Tibial nerve (tissue), 4 donors: ENCODE measurements around the gene PPP4R4.

Source experiments
- CTCF ChIP-seq, 5 experiments: fragments of 200-600 bp in 3 of 5; fragments of 450-650 bp in 2 of 5; sonication (generic) in 3 of 5; IDR thresholded peaks; one replicate each; pipeline ENCODE4 v1.5.1; 2016 to 2019; ENCODE audit warnings: antibody characterized with exemption in 5 of 5, mild to moderate bottlenecking in 3 of 5, moderate library complexity in 2 of 5
- EP300 ChIP-seq, 2 donors: sonication (generic); formaldehyde crosslinking; IDR thresholded peaks; one replicate each; pipeline ENCODE4 v1.6.1; 2017; ENCODE audit warnings: antibody characterized with exemption in 2 of 2, mild to moderate bottlenecking in 1 of 2
- POLR2A ChIP-seq, 2 donors: fragments of 450-650 bp; IDR thresholded peaks; one replicate each; pipeline ENCODE4 v1.6.1; 2017; ENCODE audit warnings: antibody characterized with exemption in 2 of 2, mild to moderate bottlenecking in 2 of 2, moderate library complexity in 2 of 2

- TF ChIP-seq CTCF (IDR thresholded peaks at IDR 0.05): no peak
- no peak for TF ChIP-seq POLR2A (IDR thresholded peaks at IDR 0.05)
- no peak for TF ChIP-seq EP300 (IDR thresholded peaks at IDR 0.05)
Measured at GRCh38 chr14:94173471-94173884, 644 bp upstream of the PPP4R4 start.
